Measurements from ENCODE around the gene PDGFB.

PDGFB gene

GRCh38 chr22:39226353-39226752 is 18.4 kb downstream of the PDGFB start:
- H2AFZ ChIP-seq (ENCODE audit: low read depth, low read length), result no peak overlapping the region
- H3K9ac ChIP-seq (ENCODE audit: low read length), result no peak overlapping the region
- peaks cover 10% of the 10 kb centered on the region for H3K4me1 ChIP-seq (ENCODE audit: low read length)
- H3K79me2 ChIP-seq (ENCODE audit: low read length), result no peaks in the 10 kb centered on the region
- H3K36me3 ChIP-seq (replicated peaks; ENCODE audit: low read depth, low read length), result no peaks in the 10 kb centered on the region
- H3K27ac ChIP-seq (ENCODE audit: low read length), result no peak overlapping the region
- H3K27me3 ChIP-seq (ENCODE audit: low read depth, low read length), result no peaks in the 10 kb centered on the region
- H3K4me2 ChIP-seq (ENCODE audit: low read length), result no peak overlapping the region
- H3K4me3 ChIP-seq (ENCODE audit: low read length), result no peak overlapping the region
- H3K9me3 ChIP-seq (ENCODE audit: insufficient read depth, low read length), result peaks cover 4% of the 10 kb centered on the region; the same call in 1 of the 2 replicates
- H4K20me1 ChIP-seq (ENCODE audit: insufficient read depth, low read length), result no peaks in the 10 kb centered on the region
- no peak for TF ChIP-seq CTCF (IDR thresholded peaks at IDR 0.05; ENCODE audit: low read depth, low read length)
- no peak for TF ChIP-seq EZH2phosphoT487 (IDR thresholded peaks at IDR 0.05; ENCODE audit: low read depth)

GRCh38 chr22:39225591-39225990 is 19.2 kb downstream of the PDGFB start:
- Histone ChIP-seq H3K9ac (ENCODE audit: low read length) (no peak overlapping the region), H3K79me2 (ENCODE audit: low read length) (no peaks in the 10 kb centered on the region), H3K27me3 (ENCODE audit: low read depth, low read length) (no peaks in the 10 kb centered on the region), H4K20me1 (ENCODE audit: insufficient read depth, low read length) (no peaks in the 10 kb centered on the region), H3K4me3 (ENCODE audit: low read length) (no peak overlapping the region), H3K4me2 (ENCODE audit: low read length) (no peak overlapping the region), H3K36me3 (replicated peaks; ENCODE audit: low read depth, low read length) (no peaks in the 10 kb centered on the region), H2AFZ (ENCODE audit: low read depth, low read length) (no peak overlapping the region), H3K9me3 (ENCODE audit: insufficient read depth, low read length) (peaks cover 4% of the 10 kb centered on the region; the same call in 1 of the 2 replicates), H3K27ac (ENCODE audit: low read length) (no peak overlapping the region), H3K4me1 (ENCODE audit: low read length) (peaks cover 16% of the 10 kb centered on the region)
- TF ChIP-seq CTCF (IDR thresholded peaks at IDR 0.05; ENCODE audit: low read depth, low read length) (no peak), EZH2phosphoT487 (IDR thresholded peaks at IDR 0.05; ENCODE audit: low read depth) (no peak)

GRCh38 chr22:39224550-39224949 is 20.2 kb downstream of the PDGFB start:
- Histone ChIP-seq H3K9me3 (ENCODE audit: insufficient read depth, low read length) (peaks cover 4% of the 10 kb centered on the region; the same call in 1 of the 2 replicates), H3K4me1 (ENCODE audit: low read length) (peaks cover 19% of the 10 kb centered on the region), H3K27me3 (ENCODE audit: low read depth, low read length) (no peaks in the 10 kb centered on the region), H3K36me3 (replicated peaks; ENCODE audit: low read depth, low read length) (no peaks in the 10 kb centered on the region), H3K4me3 (ENCODE audit: low read length) (no peak overlapping the region), H3K79me2 (ENCODE audit: low read length) (no peaks in the 10 kb centered on the region), H3K4me2 (ENCODE audit: low read length) (no peak overlapping the region), H4K20me1 (ENCODE audit: insufficient read depth, low read length) (no peaks in the 10 kb centered on the region), H3K9ac (ENCODE audit: low read length) (no peak overlapping the region), H2AFZ (ENCODE audit: low read depth, low read length) (no peak overlapping the region), H3K27ac (ENCODE audit: low read length) (no peak overlapping the region)
- TF ChIP-seq CTCF (IDR thresholded peaks at IDR 0.05; ENCODE audit: low read depth, low read length) (no peak), EZH2phosphoT487 (IDR thresholded peaks at IDR 0.05; ENCODE audit: low read depth) (no peak)

- Histone ChIP-seq H3K4me2 (ENCODE audit: low read length) (no peak overlapping the region), H3K4me3 (ENCODE audit: low read length) (no peak overlapping the region), H3K4me1 (ENCODE audit: low read length) (peaks cover 20% of the 10 kb centered on the region), H2AFZ (ENCODE audit: low read depth, low read length) (no peak overlapping the region), H3K36me3 (replicated peaks; ENCODE audit: low read depth, low read length) (no peaks in the 10 kb centered on the region), H3K9me3 (ENCODE audit: insufficient read depth, low read length) (peaks cover 4% of the 10 kb centered on the region; the same call in 1 of the 2 replicates), H3K27me3 (ENCODE audit: low read depth, low read length) (no peaks in the 10 kb centered on the region), H3K79me2 (ENCODE audit: low read length) (no peaks in the 10 kb centered on the region), H4K20me1 (ENCODE audit: insufficient read depth, low read length) (no peaks in the 10 kb centered on the region), H3K9ac (ENCODE audit: low read length) (no peak overlapping the region), H3K27ac (ENCODE audit: low read length) (no peak overlapping the region)
- TF ChIP-seq CTCF (IDR thresholded peaks at IDR 0.05; ENCODE audit: low read depth, low read length) (no peak), EZH2phosphoT487 (IDR thresholded peaks at IDR 0.05; ENCODE audit: low read depth) (no peak)
Measured at GRCh38 chr22:39223091-39223710, 21.6 kb downstream of the PDGFB start.
